Gastrocnemius medialis (tissue), 4 donors: ENCODE measurements around the gene ADSS1. TPM values are rescaled to one million over a fixed set of nuclear protein-coding genes. Genes with fewer than 3 reads are reported as not detected.
"Not testable (repeated sequence)": the region's sequence is repeated elsewhere in the genome, so short reads cannot be mapped to it uniquely, and the experiment has no call there.

Experiments used
- ATAC-seq, 2 donors: fragments of 150-250 bp; one replicate each; pipeline ENCODE4 v1.9.1; 2016
- DNase-seq, 2 donors: peaks; one replicate each; pipeline ENCODE4 v3.0.0-alpha.2; 2019
- H3K27ac ChIP-seq, 4 donors: fragments of 200-600 bp; sonication (generic); 1 replicate in 1 of 4; 2 replicates in 3 of 4; pipeline ENCODE4 v1.5.1; 2016 to 2018; ENCODE audit warnings: mild to moderate bottlenecking in 2 of 4, moderate library complexity in 1 of 4
- H3K27me3 ChIP-seq, 3 donors: fragments of 200-600 bp; sonication (generic) in 2 of 3; 1 replicate in 1 of 3; 2 replicates in 2 of 3; pipeline versions ENCODE4 v1.5.1 to v1.6.0; 2016 to 2019; ENCODE audit warnings: mild to moderate bottlenecking in 1 of 3, moderate library complexity in 1 of 3
- H3K36me3 ChIP-seq, 2 donors: fragments of 200-600 bp; sonication (generic) in 1 of 2; one replicate each; pipeline ENCODE4 v1.5.1; 2017 to 2018
- H3K4me1 ChIP-seq, 2 donors: fragments of 200-600 bp; sonication (generic) in 1 of 2; one replicate each; pipeline ENCODE4 v1.5.1; 2016 to 2017; ENCODE audit warnings: mild to moderate bottlenecking in 2 of 2
- H3K4me3 ChIP-seq, 4 donors: fragments of 200-600 bp; sonication (generic) in 3 of 4; 1 replicate in 1 of 4; 2 replicates in 3 of 4; pipeline ENCODE4 v1.5.1; 2016 to 2019; ENCODE audit warnings: mild to moderate bottlenecking in 2 of 4
- H3K9me3 ChIP-seq, 3 donors: fragments of 200-600 bp; sonication (generic) in 2 of 3; 1 replicate in 1 of 3; 2 replicates in 2 of 3; pipeline ENCODE4 v1.5.1; 2016 to 2019
- CTCF ChIP-seq, 5 experiments: fragments of 450-650 bp in 3 of 5; fragments of 200-600 bp in 2 of 5; sonication (generic) in 2 of 5; IDR thresholded peaks in 4 of 5; conservative IDR thresholded peaks in 1 of 5; 1 replicate in 4 of 5; 2 replicates in 1 of 5; pipeline ENCODE4 v1.5.1; 2016 to 2019; ENCODE audit warnings: antibody characterized with exemption in 5 of 5, mild to moderate bottlenecking in 3 of 5, moderate library complexity in 3 of 5
- POLR2A ChIP-seq, 2 donors: fragments of 450-650 bp; IDR thresholded peaks; one replicate each; pipeline ENCODE4 v1.6.1; 2017; ENCODE audit warnings: antibody characterized with exemption in 2 of 2, mild to moderate bottlenecking in 2 of 2, moderate library complexity in 2 of 2
- in situ Hi-C, 4 donors: fragments of 200-750 bp; cut with MboI; loops; one replicate each; pipeline versions ENCODE4 v1.15.0 to v1.8.0; 2017; ENCODE audit warnings: low sequenced_read_pairs in 4 of 4
- intact Hi-C: fragments of 100-400 bp; cut with DNase I; formaldehyde crosslinking; loops from one replicate; pipeline ENCODE4 v1.15.1; 2023; ENCODE audit warnings: low total_unique reads
- total RNA-seq, 4 donors: library from RNA; depleted of rRNA; stranded (reverse); fragments of >200 nt; gene quantifications; one replicate each; pipeline versions ENCODE4 v1.1.0 to v1.2.3, GENCODE V29; 2016

The ADSS1 gene
- total RNA-seq, 4 donors from 2014 or later, result 165 to 577 (median 232) TPM

DNA sequence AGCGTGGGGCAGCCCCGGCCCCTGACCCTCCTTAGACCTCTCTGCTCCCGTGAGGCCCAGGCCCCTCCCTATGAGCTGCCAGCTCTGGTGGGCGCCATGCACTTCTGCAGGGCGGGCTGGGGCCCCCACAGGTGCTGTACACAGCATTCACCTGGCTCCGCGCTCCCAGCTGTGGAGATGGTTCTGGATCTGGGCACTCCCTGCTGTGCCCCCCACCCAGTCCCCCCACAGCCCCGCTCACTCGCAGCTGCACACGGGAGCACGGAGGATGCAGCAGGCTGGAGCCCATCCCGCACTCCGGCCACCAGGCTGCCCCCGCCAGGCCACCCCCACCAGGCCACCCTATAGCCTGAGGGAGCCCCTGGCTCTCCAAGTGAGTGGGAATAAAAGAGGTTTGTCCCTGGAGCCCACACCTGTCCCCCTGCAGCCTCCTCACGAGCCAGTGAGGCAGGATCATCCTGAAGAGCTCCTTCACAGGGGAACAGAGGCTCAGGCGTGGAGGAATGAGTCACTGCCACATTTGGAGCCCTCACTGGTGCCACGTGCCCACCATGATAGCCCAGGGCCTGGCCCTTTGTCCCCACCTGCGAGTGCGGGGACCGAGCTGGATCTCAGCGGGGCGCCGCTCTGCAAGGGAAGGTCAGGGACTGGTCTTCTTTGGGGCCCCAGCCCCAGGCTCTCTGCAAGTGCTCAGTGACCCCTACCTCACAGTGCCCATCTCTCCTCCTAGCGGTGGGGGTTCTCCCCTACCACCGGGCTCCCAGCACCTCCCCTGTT, 1.9 kb downstream of the ADSS1 start:
- DNase-seq (peak; percentile 59 to 83), ATAC-seq (peak; percentile 13 to 21)
- in situ Hi-C loops, result no loop called here
- H3K9me3 ChIP-seq, result no peaks in the 10 kb centered on the region
- peaks cover 66 to 79% of the 10 kb centered on the region in 2 donors for H3K4me1 ChIP-seq
- H3K4me3 ChIP-seq, result peak overlapping the region; percentile 67 to 89 (median 74)
- H3K36me3 ChIP-seq, result no peaks in the 10 kb centered on the region
- no peaks in the 10 kb centered on the region for H3K27me3 ChIP-seq
- H3K27ac ChIP-seq, result peak overlapping the region; percentile 94 to 99 (median 96)
- intact Hi-C loops, result loop anchor here (10.0 kb wide), 1 partner anchor 1171 kb away; no protein-coding TSS in a partner anchor
- TF ChIP-seq CTCF (IDR thresholded peaks at IDR 0.05 in 4 of 5, conservative IDR thresholded peaks at IDR 0.05 in 1 of 5) (peak in 3 of 5 experiments; percentile 10 to 53 (median 14)), POLR2A (IDR thresholded peaks at IDR 0.05) (peak; percentile 72 to 76)

DNA sequence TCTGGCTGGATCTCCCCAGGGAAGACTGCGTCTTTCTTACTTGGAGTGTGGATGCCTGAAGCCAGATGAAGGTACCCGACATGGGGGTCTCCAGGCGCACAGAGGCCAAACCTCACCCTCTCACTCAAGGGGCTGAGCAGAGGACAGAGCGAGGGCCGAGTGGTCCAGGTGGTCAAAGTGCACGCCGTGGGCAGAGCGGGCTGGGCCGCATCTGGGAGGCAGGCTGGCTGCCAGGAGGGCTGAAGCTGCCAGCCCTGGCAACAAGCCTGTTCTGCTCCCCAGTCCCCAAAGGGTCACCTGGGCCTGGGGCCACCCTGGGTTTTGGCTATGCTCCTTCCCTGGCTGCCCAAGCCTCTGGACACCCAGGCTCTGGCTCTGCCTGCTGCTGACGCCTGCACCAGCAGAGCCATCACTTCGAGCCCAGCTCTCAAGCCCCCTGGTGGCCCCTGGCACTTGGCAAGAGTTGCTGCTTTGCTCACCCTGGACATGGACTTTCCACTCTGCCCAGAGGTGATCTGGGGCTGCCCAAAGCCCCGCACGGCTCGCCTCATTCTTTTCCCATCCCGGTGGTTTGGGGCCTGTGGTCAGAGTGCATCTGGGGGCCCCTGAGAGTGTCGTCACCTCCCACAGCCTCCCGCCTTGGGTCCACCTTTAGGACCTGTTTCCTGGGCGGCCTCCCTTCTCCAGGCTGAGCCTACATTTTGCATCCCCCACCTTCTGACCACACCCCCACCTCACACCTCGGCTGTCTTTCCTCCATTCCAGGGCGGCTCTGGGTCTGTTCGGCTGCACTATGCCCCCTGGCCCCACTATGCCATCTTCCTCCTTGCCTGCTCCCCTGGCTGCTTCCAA, 2.8 kb downstream of the ADSS1 start:
- H3K9me3 ChIP-seq, result no peaks in the 10 kb centered on the region
- DNase-seq, result no peak
- no peak for ATAC-seq
- no peaks in the 10 kb centered on the region for H3K36me3 ChIP-seq
- TF ChIP-seq POLR2A (IDR thresholded peaks at IDR 0.05) (no peak), CTCF (IDR thresholded peaks at IDR 0.05 in 4 of 5, conservative IDR thresholded peaks at IDR 0.05 in 1 of 5) (peak in 1 of 5 experiments; percentile 2)
- peak overlapping the region; percentile 94 to 99 (median 96) for H3K27ac ChIP-seq
- H3K4me1 ChIP-seq, result peaks cover 70 to 83% of the 10 kb centered on the region in 2 donors
- in situ Hi-C loops, result no loop called here
- H3K27me3 ChIP-seq, result no peaks in the 10 kb centered on the region
- peak overlapping the region in 1 of 4 donors; percentile 2 for H3K4me3 ChIP-seq
- intact Hi-C loops, result loop anchor here (10.0 kb wide), 1 partner anchor 1172 kb away; no protein-coding TSS in a partner anchor

- intact Hi-C loops, result loop anchor here (10.0 kb wide), 1 partner anchor 1174 kb away; no protein-coding TSS in a partner anchor
- ATAC-seq, result no peak
- no peaks in the 10 kb centered on the region for H3K36me3 ChIP-seq
- in situ Hi-C loops, result no loop called here
- peak overlapping the region; percentile 94 to 99 (median 96) for H3K27ac ChIP-seq
- no peaks in the 10 kb centered on the region for H3K27me3 ChIP-seq
- DNase-seq, result no peak
- no peak for TF ChIP-seq POLR2A (IDR thresholded peaks at IDR 0.05)
- TF ChIP-seq CTCF (IDR thresholded peaks at IDR 0.05 in 4 of 5, conservative IDR thresholded peaks at IDR 0.05 in 1 of 5), result no peak
- peaks cover 72 to 82% of the 10 kb centered on the region in 2 donors for H3K4me1 ChIP-seq
- H3K9me3 ChIP-seq, result no peaks in the 10 kb centered on the region
- H3K4me3 ChIP-seq, result no peak overlapping the region
Measured at GRCh38 chr14:104728631-104729030, 4.6 kb downstream of the ADSS1 start.

- H3K4me1 ChIP-seq, result peaks cover 79 to 87% of the 10 kb centered on the region in 2 donors
- H3K4me3 ChIP-seq, in situ Hi-C loops, H3K9me3 ChIP-seq, H3K36me3 ChIP-seq, ATAC-seq, H3K27me3 ChIP-seq, DNase-seq: not testable (repeated sequence)
- intact Hi-C loops, result loop anchor here (10.0 kb wide), 1 partner anchor 1175 kb away; no protein-coding TSS in a partner anchor
- H3K27ac ChIP-seq, result peak overlapping the region; percentile 94 to 99 (median 96)
Measured at GRCh38 chr14:104729176-104729834, 5.3 kb downstream of the ADSS1 start.
